Measurements from ENCODE around the gene NDUFA8. TPM values are rescaled to one million over a fixed set of nuclear protein-coding genes. Genes with fewer than 3 reads are reported as not detected.

The NDUFA8 gene
- polyA plus RNA-seq, 6 donors from 2014 or later: 40.4 to 80.5 (median 68.1) TPM

GRCh38 chr9:122140368-122141193 is 19.0 kb downstream of the NDUFA8 start:
- no peak for DNase-seq
- Mint-ChIP-seq H3K27me3 (no peaks in the 10 kb centered on the region), H3K9me3 (no peaks in the 10 kb centered on the region), H3K4me1 (peaks cover 0 to 4% (median 0%) of the 10 kb centered on the region in 3 donors), H3K4me3 (no peak overlapping the region), H3K27ac (no peak overlapping the region), H3K36me3 (peaks cover 20 to 24% of the 10 kb centered on the region in 2 donors)
- no peak for ATAC-seq (ENCODE audit: low read depth in 2 of 2)

- ATAC-seq (ENCODE audit: low read depth in 2 of 2) (no peak), DNase-seq (no peak)
- no peaks in the 10 kb centered on the region for H3K27me3 Mint-ChIP-seq
- no peaks in the 10 kb centered on the region for H3K4me1 Mint-ChIP-seq
- H3K9me3 Mint-ChIP-seq: no peaks in the 10 kb centered on the region
- no peak overlapping the region for H3K4me3 Mint-ChIP-seq
- H3K27ac Mint-ChIP-seq: no peak overlapping the region
- H3K36me3 Mint-ChIP-seq: peaks cover 10 to 11% of the 10 kb centered on the region in 2 donors
Measured at GRCh38 chr9:122138560-122139268, 20.9 kb downstream of the NDUFA8 start.

- H3K4me1 Mint-ChIP-seq: no peaks in the 10 kb centered on the region
- H3K27me3 Mint-ChIP-seq: peaks cover 6 to 28% (median 26%) of the 10 kb centered on the region in 3 donors
- H3K9me3 Mint-ChIP-seq: no peaks in the 10 kb centered on the region
- H3K36me3 Mint-ChIP-seq: no peaks in the 10 kb centered on the region
- no peak for ATAC-seq (ENCODE audit: low read depth in 2 of 2)
- no peak overlapping the region for H3K4me3 Mint-ChIP-seq
- peak overlapping the region in 1 of 6 donors; percentile 27 for H3K27ac Mint-ChIP-seq
- DNase-seq: no peak
Measured at GRCh38 chr9:122135529-122135859, 24.1 kb downstream of the NDUFA8 start.

- peak overlapping the region in 1 of 6 donors; percentile 87 for H3K27ac Mint-ChIP-seq
- H3K4me1 Mint-ChIP-seq: no peaks in the 10 kb centered on the region
- DNase-seq: no peak
- no peak overlapping the region for H3K4me3 Mint-ChIP-seq
- peaks cover 7 to 30% (median 29%) of the 10 kb centered on the region in 3 donors for H3K27me3 Mint-ChIP-seq
- H3K9me3 Mint-ChIP-seq: no peaks in the 10 kb centered on the region
- ATAC-seq (ENCODE audit: low read depth in 2 of 2): no peak
- H3K36me3 Mint-ChIP-seq: no peaks in the 10 kb centered on the region
Measured at GRCh38 chr9:122134822-122135528, 24.6 kb downstream of the NDUFA8 start.

GRCh38 chr9:122133984-122134535 is 25.5 kb downstream of the NDUFA8 start:
- H3K4me1 Mint-ChIP-seq: no peaks in the 10 kb centered on the region
- H3K4me3 Mint-ChIP-seq: no peak overlapping the region
- peaks cover 14 to 39% (median 29%) of the 10 kb centered on the region in 3 donors for H3K27me3 Mint-ChIP-seq

GRCh38 chr9:122133263-122133983 is 26.2 kb downstream of the NDUFA8 start:
- Mint-ChIP-seq H3K9me3 (no peaks in the 10 kb centered on the region), H3K27me3 (peaks cover 19 to 41% (median 29%) of the 10 kb centered on the region in 3 donors), H3K4me3 (no peak overlapping the region), H3K36me3 (no peaks in the 10 kb centered on the region), H3K4me1 (no peaks in the 10 kb centered on the region), H3K27ac (peak overlapping the region in 1 of 6 donors; percentile 22)
- no peak for DNase-seq
- no peak for ATAC-seq (ENCODE audit: low read depth in 2 of 2)

More at GRCh38 chr9:122133984-122134535, 25.5 kb downstream of the NDUFA8 start:
- H3K9me3 Mint-ChIP-seq: no peaks in the 10 kb centered on the region
- ATAC-seq (ENCODE audit: low read depth in 2 of 2) (no peak), DNase-seq (no peak)
- H3K36me3 Mint-ChIP-seq: no peaks in the 10 kb centered on the region
- H3K27ac Mint-ChIP-seq: no peak overlapping the region

- no peak for ATAC-seq (ENCODE audit: low read depth in 2 of 2)
- peaks cover 19 to 47% (median 33%) of the 10 kb centered on the region in 3 donors for H3K27me3 Mint-ChIP-seq
- DNase-seq: no peak
- no peak overlapping the region for H3K27ac Mint-ChIP-seq
- no peaks in the 10 kb centered on the region for H3K4me1 Mint-ChIP-seq
- no peaks in the 10 kb centered on the region for H3K36me3 Mint-ChIP-seq
- H3K9me3 Mint-ChIP-seq: no peaks in the 10 kb centered on the region
- peak overlapping the region in 1 of 8 donors; percentile 40 for H3K4me3 Mint-ChIP-seq
Measured at GRCh38 chr9:122132539-122132938, 27.0 kb downstream of the NDUFA8 start.

- Mint-ChIP-seq H3K9me3 (no peaks in the 10 kb centered on the region), H3K36me3 (no peaks in the 10 kb centered on the region), H3K27ac (no peak overlapping the region), H3K27me3 (peaks cover 22 to 55% (median 41%) of the 10 kb centered on the region in 3 donors), H3K4me1 (peaks cover under 1 to 3% (median 3%) of the 10 kb centered on the region in 3 donors), H3K4me3 (no peak overlapping the region)
- ATAC-seq (ENCODE audit: low read depth in 2 of 2) (no peak), DNase-seq (no peak)
Measured at GRCh38 chr9:122131401-122132001, 28.1 kb downstream of the NDUFA8 start.

- Mint-ChIP-seq H3K4me3 (no peak overlapping the region), H3K27me3 (peaks cover 28 to 62% (median 48%) of the 10 kb centered on the region in 3 donors), H3K9me3 (no peaks in the 10 kb centered on the region), H3K27ac (no peak overlapping the region), H3K36me3 (no peaks in the 10 kb centered on the region), H3K4me1 (peaks cover 5 to 8% (median 8%) of the 10 kb centered on the region in 3 donors)
- ATAC-seq (ENCODE audit: low read depth in 2 of 2) (no peak), DNase-seq (no peak)
Measured at GRCh38 chr9:122130837-122131236, 28.7 kb downstream of the NDUFA8 start.

GRCh38 chr9:122129969-122130368 is 29.6 kb downstream of the NDUFA8 start:
- H3K27ac Mint-ChIP-seq: no peak overlapping the region
- no peak overlapping the region for H3K4me3 Mint-ChIP-seq
- peaks cover 9 to 14% (median 14%) of the 10 kb centered on the region in 3 donors for H3K4me1 Mint-ChIP-seq
- DNase-seq: no peak
- H3K9me3 Mint-ChIP-seq: peaks cover 0 to 1% (median 0%) of the 10 kb centered on the region in 7 donors
- peaks cover 36 to 70% (median 56%) of the 10 kb centered on the region in 3 donors for H3K27me3 Mint-ChIP-seq
- ATAC-seq (ENCODE audit: low read depth in 2 of 2): no peak
- H3K36me3 Mint-ChIP-seq: no peaks in the 10 kb centered on the region

- H3K36me3 Mint-ChIP-seq: no peaks in the 10 kb centered on the region
- H3K27me3 Mint-ChIP-seq: peaks cover 43 to 81% (median 66%) of the 10 kb centered on the region in 3 donors
- H3K4me3 Mint-ChIP-seq: no peak overlapping the region
- no peak for ATAC-seq (ENCODE audit: low read depth in 2 of 2)
- H3K27ac Mint-ChIP-seq: no peak overlapping the region
- no peak for DNase-seq
- peaks cover 0 to 3% (median 0%) of the 10 kb centered on the region in 7 donors for H3K9me3 Mint-ChIP-seq
- peaks cover 10 to 21% (median 15%) of the 10 kb centered on the region in 3 donors for H3K4me1 Mint-ChIP-seq
Measured at GRCh38 chr9:122128969-122129343, 30.6 kb downstream of the NDUFA8 start.
